B cell (primary cell): ENCODE measurements around the gene CEP164.

Experiments used
- CTCF ChIP-seq: fragments of 200-600 bp; IDR thresholded peaks from one replicate; pipeline ENCODE4 v1.8.0; 2022; ENCODE audit warnings: antibody characterized with exemption, mild to moderate bottlenecking
- EZH2 ChIP-seq: IDR thresholded peaks from 2 replicates; pipeline ENCODE4 v1.6.1; 2012; ENCODE audit warnings: borderline replicate concordance, low read depth, mild to moderate bottlenecking, moderate library complexity, low read length; ENCODE audit not compliant: insufficient read depth, poor library complexity, severe bottlenecking

DNA sequence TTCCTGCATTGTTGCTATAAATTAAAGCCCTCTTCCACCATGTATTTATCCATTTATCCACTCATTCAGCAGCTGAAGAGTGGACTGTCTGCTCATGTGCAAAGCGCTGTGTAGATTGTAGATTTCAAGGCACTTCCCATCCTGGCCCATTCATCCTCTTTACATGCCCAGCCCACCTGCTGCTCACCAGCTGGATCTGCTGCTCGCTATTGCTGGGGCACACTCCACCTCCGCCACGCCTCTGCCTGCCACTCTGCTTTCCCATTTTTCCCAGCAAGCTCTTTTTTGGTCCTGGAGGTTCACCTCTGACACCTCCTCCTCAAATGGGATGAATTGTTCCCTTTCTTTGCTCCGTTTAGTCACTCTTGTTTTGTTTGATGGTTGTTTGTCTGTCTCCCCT, 48.3 kb downstream of the CEP164 start:
- TF ChIP-seq CTCF: no peak
- no peak for TF ChIP-seq EZH2
